GM12801 (cell line): ENCODE data around the gene ATXN7L1.

Source experiments
- TF ChIP-seq, protein P1 (sequence below): IDR thresholded peaks from one replicate; pipeline ENCODE4 v1.5.1; 2011; ENCODE audit warnings: control low read depth; ENCODE audit not compliant: insufficient read length; ENCODE audit errors: extremely low read depth

ATXN7L1 gene

DNA sequence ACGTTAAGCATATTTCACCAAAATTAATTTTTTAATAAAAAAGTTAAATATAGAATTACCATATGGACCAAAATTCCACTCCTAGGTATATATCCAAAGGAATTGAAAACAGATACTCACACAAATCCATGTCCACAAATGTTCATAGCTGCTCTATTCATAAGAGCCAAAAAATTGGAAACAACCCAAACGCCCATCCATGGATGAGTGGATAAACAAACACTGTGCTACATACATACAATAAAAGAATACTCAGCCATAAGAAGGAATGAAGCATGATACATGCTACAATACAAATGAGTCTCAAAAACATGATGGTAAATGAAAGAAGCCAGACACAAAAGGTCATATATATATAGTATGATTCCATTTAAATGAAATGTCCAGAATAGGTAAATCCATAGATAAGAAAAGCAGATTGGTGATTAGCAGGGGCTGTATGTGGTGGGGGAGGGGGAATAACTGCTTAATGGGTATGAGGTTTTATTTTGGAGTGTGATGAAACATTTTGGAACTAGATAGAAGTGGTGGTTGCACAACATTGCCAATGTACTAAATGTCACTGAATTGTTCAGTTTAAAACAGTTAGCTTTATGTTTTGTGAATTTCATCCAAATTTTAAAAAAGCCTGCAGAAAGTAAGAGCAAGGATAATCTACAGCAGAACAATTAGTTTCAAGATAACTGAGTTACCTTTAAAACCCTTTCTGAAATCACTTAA is 193.9 kb downstream of the ATXN7L1 start:
- TF ChIP-seq, protein P1, sequence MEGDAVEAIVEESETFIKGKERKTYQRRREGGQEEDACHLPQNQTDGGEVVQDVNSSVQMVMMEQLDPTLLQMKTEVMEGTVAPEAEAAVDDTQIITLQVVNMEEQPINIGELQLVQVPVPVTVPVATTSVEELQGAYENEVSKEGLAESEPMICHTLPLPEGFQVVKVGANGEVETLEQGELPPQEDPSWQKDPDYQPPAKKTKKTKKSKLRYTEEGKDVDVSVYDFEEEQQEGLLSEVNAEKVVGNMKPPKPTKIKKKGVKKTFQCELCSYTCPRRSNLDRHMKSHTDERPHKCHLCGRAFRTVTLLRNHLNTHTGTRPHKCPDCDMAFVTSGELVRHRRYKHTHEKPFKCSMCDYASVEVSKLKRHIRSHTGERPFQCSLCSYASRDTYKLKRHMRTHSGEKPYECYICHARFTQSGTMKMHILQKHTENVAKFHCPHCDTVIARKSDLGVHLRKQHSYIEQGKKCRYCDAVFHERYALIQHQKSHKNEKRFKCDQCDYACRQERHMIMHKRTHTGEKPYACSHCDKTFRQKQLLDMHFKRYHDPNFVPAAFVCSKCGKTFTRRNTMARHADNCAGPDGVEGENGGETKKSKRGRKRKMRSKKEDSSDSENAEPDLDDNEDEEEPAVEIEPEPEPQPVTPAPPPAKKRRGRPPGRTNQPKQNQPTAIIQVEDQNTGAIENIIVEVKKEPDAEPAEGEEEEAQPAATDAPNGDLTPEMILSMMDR = no peak

DNA sequence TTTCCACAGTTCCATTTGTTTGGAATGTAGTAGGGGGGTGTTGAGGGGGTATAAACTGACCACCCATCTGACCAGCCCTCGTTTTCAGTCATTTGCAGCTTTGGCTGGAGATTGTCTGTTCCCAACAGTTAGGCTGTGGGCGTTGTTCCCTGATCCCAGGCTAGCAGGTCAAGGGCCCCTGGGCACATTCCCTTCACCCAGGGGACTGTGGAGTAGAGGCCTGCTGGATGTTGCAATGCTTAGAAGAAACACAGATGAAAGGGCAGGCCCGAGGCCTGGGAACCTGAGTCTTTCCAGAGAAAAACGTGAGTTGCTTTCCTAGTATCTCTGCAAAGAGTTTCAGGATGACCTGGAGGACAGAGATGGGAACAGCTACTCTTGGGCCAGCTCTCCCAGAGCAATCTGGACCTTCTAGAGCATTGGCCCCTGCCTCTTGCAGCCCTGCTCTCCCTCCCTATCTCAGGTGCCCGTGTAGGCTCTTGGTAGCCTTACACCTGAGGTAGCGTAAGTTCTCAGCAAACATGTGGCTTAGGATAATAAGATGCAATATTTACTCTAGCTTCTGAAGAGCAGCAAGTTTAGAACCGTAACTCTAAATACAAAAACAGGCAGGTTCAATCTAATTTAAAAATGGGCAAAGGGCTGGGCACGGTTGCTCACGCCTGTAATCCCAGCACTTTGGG is 195.8 kb downstream of the ATXN7L1 start:
- TF ChIP-seq, protein P1 = no peak

GRCh38 chr7:105678811-105679495 is 197.4 kb downstream of the ATXN7L1 start:
- TF ChIP-seq, protein P1 = no peak

- TF ChIP-seq, protein P1 = no peak
Observed at GRCh38 chr7:105677817-105678573, 198.4 kb downstream of the ATXN7L1 start.

DNA sequence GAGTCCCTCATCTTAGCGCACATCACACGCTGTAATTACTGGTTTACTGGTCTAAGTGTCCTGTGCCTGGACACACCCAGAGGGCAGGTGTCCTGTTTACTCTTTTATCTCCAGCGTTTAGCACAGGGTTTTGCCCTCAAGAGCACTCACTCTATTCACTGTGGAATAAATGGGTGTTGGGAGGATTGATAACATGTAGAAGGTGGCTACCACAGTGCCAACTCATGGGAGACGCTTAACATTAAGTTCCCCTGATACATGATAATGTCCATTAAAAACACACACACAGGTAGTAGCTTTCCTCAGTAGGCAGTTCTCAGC is 199.0 kb downstream of the ATXN7L1 start:
- TF ChIP-seq, protein P1 = no peak

DNA sequence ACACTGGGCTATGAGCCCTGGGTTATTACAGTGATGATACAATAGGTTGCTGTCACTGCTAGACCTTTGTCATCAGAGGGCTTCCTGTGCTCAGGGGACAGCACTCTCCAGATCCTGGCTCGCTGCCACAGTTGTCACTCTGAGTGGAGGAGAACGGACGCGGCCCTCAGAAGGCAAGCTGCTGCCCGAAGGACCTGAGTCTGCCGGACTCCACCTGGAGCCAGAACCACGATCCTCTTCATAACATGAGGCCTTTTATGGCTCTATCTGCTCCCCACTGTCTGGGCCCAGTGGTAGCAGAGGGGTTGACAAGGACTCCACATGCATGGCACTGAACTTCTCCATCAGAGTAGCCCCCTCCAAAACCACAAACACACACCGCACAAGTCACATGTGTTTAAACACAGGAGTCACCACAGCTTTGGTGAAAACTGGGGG is 200.4 kb downstream of the ATXN7L1 start:
- TF ChIP-seq, protein P1 = no peak
